NCI-H345 treated with DMSO at 0.1 percent for 48 hours (cell line): ENCODE data around the gene MMP25.
"Not testable (repeated sequence)": the region's sequence is repeated elsewhere in the genome, so short reads cannot be mapped to it uniquely, and the experiment has no call there.

Source experiments
- DNase-seq: peaks from one replicate; lab custom pipeline; 2025; ENCODE audit not compliant: unreplicated experiment; lab: John Stamatoyannopoulos, UW

MMP25 gene

DNA sequence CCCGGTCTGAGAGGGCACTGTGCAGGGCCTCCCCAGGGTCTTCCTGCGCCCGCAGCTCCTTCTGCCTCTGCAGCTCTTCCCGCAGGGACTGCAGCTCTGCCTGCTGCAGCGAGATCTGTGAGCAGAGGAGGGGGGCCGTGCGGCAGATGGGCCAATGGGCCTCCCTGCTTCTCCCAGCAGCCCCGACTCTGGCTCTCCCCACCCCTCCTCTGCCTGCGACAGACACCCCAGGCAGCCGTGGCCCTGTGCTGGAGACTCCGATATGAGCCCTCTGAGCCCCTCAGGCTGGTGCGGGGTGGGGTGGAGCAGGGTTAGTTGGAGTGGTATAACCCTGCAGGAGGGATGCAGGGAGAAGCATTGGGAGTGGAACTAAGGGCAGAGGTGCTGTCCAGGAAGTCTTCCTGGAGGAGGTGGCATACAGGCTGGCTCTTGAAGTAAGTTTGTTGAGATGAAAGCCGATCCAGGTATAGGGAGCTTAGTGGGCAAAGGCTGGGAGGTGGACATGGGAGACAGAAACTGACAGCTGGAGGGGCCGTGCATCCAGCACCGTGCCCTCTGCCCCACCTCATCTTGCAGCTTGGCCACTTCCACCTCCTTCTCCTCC is 17.5 kb upstream of the MMP25 start:
- no peak for DNase-seq

GRCh38 chr16:3029491-3030221 is 16.7 kb upstream of the MMP25 start:
- no peak for DNase-seq

DNA sequence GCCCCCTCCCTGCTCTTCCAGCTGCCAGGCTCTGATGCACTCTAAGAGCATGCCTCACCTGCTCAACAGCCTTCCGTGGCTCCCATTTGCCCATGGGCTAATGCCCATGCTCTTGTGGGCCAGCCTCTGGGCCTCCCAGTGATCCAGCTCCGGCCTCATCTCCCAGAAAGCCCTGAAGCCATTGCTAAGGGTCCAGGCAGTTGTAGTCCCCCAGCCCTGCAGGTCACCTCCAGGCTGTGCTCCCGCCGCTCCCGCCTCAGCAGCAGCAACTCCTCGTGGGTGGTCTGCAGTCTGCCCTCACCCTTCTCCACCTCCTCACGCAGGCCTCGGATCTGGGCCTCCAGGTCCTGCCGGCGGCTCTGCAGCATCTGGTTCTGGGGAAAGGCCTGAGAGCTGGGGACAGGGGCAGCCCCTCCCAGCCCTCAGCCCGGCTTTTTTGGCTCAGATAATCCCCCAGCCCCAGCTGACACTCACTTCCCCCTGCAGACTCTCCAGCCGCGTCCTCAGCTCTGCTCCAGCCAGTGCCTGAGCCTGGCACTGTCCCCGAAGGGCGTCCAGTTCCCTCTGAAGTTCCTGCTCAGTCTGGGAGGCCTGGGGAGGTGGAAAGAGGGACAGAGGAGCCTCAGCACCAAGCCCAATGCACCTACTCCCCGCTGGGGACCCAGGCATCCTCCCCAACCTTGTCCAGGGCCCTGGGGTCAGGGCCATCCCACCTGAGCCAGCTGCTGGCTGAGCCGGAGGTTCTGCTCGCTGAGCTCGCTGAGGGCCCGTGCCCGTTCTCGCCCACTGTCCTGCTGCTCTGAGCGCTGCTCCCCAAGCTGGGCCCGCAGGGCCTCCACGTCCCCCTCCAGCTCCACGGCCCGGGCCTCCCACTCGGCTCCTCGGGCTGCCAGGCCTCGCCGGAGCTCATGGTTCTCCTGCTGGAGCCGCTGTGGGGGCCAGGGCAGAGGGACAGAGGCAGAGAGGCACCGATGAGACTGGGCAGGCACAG is 15.8 kb upstream of the MMP25 start:
- DNase-seq = no peak

DNA sequence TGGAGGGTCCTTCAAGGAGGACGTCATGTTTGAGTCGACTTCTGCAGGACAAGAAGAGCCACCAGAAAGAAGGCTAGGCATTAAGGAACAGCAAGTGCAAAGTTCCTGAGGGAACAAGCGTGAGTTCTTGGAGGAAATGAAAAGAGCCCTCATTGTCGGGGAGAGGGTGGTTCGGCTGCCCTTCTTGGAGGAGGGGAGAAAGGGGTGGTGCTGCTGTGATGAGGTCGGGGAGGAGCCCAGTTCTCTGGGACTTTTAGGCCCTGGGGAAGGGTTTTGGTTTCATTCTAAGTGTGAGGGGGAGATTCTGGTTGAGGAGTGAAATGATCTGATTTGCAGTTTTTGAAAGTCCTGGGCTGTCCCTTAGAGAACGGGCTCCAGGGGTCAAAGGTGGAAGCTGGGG is 13.7 kb upstream of the MMP25 start:
- no peak for DNase-seq

DNA sequence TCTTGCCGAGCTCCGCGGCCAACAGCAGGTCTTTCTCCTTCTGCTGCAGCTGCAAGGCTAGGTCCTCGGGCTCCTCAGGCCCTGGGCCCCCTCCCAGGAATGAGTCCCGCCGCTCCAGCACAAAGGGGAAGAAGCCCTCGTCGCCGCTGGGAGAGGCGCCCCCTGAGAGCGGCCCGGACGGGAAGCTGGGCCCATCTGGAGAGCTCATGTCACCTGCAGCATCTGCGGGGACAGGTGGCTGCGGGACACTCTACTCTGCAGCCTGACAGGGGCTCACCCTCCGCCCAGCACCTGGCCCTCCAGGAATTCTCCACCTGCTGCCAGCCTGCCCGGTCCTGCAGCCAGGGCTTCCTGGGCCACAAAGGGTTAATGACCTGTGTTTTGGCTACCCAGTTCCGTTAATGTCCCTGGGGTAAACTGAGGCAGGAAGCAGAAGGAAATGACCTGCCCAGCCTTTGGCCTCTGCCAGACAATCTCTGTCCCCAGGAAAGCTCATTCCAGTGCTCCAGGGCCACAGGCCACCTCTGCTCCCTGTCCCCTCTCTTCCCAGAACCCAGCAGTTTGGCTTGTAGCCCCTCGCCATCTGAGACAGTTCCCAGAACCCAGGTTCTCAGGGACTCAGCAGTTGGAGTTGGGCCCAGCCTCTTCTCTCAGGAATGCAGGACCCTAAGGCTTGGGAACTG is 10.9 kb upstream of the MMP25 start:
- DNase-seq = no peak

DNA sequence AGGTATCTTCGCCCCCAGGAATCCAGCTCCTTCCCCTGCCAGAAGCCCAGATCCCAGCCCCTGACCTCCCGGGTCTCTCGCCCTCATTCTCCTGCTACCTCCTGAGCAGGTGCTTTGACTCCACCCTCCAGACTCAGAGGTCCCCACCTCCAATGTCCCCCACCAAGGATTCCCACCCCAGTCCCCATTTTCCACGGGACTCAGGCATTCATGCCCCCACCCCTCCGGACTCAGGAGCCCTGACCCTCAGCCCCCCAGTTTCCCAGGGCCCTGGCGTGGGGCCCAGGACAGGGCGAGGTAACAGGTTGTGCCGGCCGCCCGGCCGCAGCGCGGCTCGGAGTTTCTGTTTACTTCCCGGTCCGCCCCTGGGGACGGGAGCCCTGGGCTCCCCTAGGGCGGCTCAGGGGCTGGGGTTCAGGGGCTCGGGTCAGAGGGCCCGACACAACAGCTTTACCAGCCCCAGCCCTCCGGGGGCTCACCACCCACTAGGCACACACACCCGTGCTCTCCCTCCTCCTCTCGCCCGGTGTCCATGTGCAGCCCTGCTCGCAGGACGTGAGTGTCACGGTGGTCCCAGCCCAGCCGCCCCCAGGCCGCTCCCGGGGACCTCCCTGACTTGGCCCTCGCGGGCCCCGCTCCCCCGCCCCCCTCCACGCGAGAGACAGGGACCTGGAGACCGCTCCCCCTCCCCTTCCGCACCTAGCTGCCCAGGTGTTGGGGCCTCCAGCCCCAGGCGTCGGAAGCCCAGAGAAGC is 10.2 kb upstream of the MMP25 start:
- no peak for DNase-seq

DNA sequence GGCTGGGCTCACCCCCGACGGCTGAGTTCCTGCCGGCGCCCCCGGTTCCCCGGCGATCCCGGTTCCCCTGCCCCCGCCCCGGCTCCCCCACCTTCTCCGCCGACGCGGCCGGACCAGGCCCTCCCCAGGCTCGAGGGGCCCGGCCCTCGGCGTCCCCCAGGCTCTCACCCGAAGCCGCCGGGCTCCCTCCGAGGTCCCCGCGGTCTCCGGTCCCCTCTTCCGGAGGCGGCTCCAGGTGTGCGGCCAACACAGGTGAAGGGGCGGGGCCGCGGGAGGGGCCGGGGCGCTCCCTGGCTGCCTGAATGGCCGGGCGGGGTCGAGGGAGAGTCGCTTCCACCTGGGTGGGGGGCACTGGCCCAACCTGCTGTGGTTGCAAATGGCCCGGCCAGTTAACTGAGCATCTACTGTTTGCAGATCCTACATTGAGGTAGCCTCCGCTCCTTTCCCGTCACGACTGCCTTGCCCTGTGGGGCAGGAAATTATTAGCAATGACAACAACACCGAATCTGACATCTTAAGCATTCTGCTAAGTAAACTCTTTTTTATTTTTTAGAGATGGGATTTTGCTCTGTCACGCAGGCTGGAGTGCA is 9.5 kb upstream of the MMP25 start, which contains the start of gene BICDL2:
TSS of gene BICDL2 (minus strand) at position 219 of the 590 bp plus-strand sequence. CDS start 1,448 bp downstream, outside the sequence.
- no peak for DNase-seq

DNA sequence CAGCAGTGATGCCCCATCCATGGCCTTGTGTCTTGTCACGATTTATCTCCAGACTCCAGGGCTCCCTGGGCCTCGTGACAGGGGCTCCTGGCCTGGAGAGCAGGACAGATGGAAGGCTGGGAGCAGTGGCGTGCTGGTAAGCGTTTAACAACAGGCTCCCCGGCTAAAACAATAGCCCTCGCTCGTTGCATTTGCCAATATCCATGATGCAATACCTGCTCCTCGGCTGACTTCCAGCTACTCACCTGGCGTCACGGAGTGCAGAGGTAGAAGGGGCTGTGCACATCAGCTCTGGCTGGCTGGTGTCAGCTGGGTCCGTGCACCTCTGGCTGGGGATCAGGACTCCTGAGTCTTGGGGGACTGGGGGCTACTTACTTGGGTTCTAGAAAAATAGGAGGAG is 8.1 kb upstream of the MMP25 start:
- DNase-seq = peak; percentile 46

DNA sequence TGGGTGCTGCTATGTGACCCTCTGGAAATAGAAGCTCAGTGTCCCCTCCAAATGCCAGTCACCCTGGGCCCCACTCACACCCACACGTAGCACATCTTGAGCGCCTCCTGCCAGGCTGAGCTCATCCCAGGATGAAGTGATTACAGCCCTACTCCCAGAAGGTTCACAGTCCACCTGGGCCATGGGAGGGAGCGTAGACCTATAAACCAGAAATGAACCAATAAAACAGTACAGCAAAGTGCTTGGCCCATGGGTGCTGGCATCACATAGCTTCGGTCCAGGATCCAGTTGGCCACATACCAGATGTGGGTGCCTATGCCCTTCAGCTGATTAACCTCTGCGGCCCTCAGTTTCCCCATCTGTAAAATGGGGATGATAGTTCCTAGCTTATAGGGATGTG is 7.5 kb upstream of the MMP25 start:
- no peak for DNase-seq

- no peak for DNase-seq
Observed at GRCh38 chr16:3042376-3042775, 4.0 kb upstream of the MMP25 start.

DNA sequence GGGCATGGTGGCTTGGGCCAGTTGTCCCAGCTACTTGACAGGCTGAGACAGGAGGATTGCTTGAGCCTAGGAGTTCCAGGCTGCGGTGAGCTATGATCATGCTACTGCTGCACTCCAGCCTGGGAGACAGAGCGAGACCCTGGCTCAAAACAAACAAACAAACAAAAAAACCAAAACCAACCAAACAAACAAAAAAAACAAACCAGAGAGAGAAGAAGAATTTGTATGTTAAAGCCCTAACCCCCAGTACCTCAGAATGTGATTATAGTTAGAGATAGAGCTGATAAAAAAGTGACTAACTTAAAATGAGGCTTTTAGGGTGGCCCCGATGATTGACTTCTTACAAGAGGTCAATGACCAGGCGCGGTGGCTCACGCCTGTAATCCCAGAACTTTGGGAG is 1.7 kb upstream of the MMP25 start:
- DNase-seq = no peak

GRCh38 chr16:3046641-3047386 is 453 bp downstream of the MMP25 start:
- no peak for DNase-seq

DNA sequence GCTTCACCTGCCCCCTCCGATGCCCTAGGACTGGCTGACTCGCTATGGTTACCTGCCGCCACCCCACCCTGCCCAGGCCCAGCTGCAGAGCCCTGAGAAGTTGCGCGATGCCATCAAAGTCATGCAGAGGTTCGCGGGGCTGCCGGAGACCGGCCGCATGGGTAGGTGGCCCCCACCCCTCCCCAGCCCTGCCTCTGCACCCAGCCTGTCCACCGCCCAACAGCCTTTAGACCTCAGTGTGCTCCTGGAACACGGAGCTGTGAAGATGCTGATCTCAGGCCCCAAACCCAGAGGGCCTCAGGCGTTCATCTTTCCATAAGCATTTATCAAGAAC is 993 bp downstream of the MMP25 start:
- no peak for DNase-seq

- DNase-seq = no peak
Observed at GRCh38 chr16:3049921-3050481, 3.6 kb downstream of the MMP25 start.

DNA sequence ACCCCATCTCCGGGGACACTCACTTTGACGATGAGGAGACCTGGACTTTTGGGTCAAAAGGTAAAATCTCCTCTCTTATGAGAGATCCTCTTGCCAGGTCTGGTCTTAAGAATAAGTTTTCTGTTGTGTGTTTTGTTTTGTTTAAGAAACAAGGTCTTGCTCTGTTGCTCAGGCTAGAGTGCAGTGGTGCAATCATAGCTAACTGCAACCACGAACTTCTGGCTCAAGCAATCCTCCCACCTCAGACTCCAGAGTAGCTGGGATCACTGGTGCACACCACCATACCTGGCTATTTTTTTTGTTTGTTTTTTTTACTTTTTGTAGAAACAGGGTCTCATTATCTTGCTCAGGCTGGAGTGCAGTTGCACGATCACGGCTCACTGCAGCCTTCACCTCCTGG is 4.1 kb downstream of the MMP25 start:
- no peak for DNase-seq

DNA sequence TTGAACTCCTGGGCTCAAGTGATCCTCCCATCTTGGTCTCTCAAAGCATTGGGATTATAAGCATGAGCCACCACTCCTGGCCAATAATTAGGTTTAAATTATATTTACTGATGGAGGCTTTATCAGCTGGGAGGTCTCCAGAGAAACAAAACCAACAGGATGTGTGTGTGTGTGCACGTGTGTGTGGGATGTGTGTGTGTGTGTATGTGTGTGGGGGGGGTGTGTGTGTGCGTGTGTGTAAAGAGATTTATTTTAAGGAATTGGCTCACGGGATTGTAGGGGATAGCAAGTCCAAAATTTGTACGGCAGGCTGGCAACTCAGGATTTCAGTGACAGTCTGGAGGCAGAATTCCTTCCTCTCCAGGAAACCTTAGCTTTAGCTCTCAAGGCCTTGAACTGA is 4.6 kb downstream of the MMP25 start:
- no peak for DNase-seq

DNA sequence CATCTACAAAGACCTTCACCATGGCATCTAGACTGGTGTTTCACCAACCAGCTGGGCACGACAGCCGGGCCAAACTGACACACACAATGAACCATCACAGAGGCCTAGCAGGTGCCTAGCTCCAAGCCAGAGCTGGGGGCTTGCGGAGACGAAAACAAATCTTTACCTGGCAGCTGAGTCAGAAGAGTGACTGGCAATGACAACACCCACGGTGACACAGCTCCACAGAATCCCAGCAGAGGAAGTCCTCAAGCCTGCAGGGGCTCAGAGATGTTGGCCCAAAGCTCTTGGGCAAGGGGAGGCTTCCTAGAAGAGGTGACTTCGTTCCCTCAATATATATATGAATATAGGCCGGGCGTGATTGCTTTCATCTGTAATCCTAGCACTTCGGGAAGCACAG is 5.1 kb downstream of the MMP25 start:
- no peak for DNase-seq

GRCh38 chr16:3052571-3053329 is 6.4 kb downstream of the MMP25 start:
- not testable (repeated sequence) for DNase-seq
